Parathyroid adenoma (tissue), 2 donors: ENCODE data around the gene APCS.

Experiments used
- H2AFZ ChIP-seq: fragments of 300-600 bp; sonication (generic); one replicate; pipeline ENCODE4 v1.7.0; 2017; ENCODE audit warnings: antibody characterized with exemption, mild to moderate bottlenecking
- H3K27ac ChIP-seq: fragments of 300-600 bp; sonication (generic); one replicate; pipeline ENCODE4 v1.7.0; 2017
- H3K27me3 ChIP-seq: fragments of 300-600 bp; sonication (generic); one replicate; pipeline ENCODE4 v1.7.0; 2017; ENCODE audit warnings: low read length; ENCODE audit not compliant: control insufficient read depth, insufficient read depth
- H3K36me3 ChIP-seq: fragments of 300-600 bp; sonication (generic); one replicate; pipeline ENCODE4 v1.7.0; 2017; ENCODE audit warnings: low read length; ENCODE audit not compliant: control insufficient read depth, insufficient read depth
- H3K4me1 ChIP-seq: fragments of 300-600 bp; sonication (generic); one replicate; pipeline ENCODE4 v1.7.0; 2017; ENCODE audit warnings: control low read depth
- H3K4me2 ChIP-seq: fragments of 300-600 bp; sonication (generic); one replicate; pipeline ENCODE4 v1.7.0; 2017; ENCODE audit warnings: low read length
- H3K4me3 ChIP-seq: fragments of 300-600 bp; sonication (generic); one replicate; pipeline ENCODE4 v1.7.0; 2017; ENCODE audit warnings: low read depth, low read length
- H3K79me2 ChIP-seq: fragments of 300-600 bp; sonication (generic); one replicate; pipeline ENCODE4 v1.7.0; 2017; ENCODE audit warnings: control low read depth
- H3K9ac ChIP-seq: fragments of 300-600 bp; sonication (generic); one replicate; pipeline ENCODE4 v1.7.0; 2017; ENCODE audit warnings: mild to moderate bottlenecking
- H3K9me3 ChIP-seq: fragments of 300-600 bp; sonication (generic); one replicate; pipeline ENCODE4 v1.7.0; 2017; ENCODE audit warnings: low read length; ENCODE audit not compliant: control insufficient read depth
- TF ChIP-seq, protein P1 (sequence below): fragments of 300-600 bp; sonication (generic); IDR thresholded peaks from one replicate; pipeline ENCODE4 v1.7.0; 2017; ENCODE audit warnings: antibody characterized with exemption, mild to moderate bottlenecking
- donor health status: primary hyperparathyroidism.

The APCS gene

DNA sequence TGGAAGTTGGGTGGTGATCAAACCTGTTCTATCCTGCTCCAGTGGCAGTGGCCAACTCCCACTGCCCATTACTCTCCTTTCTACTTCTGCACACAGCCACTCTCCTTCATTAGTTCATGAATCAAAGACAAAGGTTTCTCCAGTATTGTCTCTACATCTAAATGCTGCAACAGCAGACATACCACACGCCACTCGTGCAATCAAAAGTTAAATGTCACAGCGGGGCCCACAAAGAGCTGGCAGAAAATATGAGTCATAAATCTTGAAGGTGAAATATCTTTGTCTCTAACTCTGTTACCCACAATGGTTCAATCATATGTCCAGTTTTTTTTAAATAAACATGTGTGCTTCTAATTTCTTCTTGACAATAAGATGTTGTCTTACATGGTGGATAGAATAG lies 13.3 kb downstream of the APCS start:
- H3K4me2 ChIP-seq, result no peak overlapping the region
- H3K79me2 ChIP-seq, result no peaks in the 10 kb centered on the region
- no peak overlapping the region for H2AFZ ChIP-seq
- no peaks in the 10 kb centered on the region for H3K36me3 ChIP-seq
- H3K27me3 ChIP-seq, result no peaks in the 10 kb centered on the region
- no peaks in the 10 kb centered on the region for H3K4me1 ChIP-seq
- TF ChIP-seq, protein P1, sequence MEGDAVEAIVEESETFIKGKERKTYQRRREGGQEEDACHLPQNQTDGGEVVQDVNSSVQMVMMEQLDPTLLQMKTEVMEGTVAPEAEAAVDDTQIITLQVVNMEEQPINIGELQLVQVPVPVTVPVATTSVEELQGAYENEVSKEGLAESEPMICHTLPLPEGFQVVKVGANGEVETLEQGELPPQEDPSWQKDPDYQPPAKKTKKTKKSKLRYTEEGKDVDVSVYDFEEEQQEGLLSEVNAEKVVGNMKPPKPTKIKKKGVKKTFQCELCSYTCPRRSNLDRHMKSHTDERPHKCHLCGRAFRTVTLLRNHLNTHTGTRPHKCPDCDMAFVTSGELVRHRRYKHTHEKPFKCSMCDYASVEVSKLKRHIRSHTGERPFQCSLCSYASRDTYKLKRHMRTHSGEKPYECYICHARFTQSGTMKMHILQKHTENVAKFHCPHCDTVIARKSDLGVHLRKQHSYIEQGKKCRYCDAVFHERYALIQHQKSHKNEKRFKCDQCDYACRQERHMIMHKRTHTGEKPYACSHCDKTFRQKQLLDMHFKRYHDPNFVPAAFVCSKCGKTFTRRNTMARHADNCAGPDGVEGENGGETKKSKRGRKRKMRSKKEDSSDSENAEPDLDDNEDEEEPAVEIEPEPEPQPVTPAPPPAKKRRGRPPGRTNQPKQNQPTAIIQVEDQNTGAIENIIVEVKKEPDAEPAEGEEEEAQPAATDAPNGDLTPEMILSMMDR, result no peak
- H3K27ac ChIP-seq, result no peak overlapping the region
- no peak overlapping the region for H3K4me3 ChIP-seq
- no peaks in the 10 kb centered on the region for H3K9me3 ChIP-seq
- no peak overlapping the region for H3K9ac ChIP-seq

DNA sequence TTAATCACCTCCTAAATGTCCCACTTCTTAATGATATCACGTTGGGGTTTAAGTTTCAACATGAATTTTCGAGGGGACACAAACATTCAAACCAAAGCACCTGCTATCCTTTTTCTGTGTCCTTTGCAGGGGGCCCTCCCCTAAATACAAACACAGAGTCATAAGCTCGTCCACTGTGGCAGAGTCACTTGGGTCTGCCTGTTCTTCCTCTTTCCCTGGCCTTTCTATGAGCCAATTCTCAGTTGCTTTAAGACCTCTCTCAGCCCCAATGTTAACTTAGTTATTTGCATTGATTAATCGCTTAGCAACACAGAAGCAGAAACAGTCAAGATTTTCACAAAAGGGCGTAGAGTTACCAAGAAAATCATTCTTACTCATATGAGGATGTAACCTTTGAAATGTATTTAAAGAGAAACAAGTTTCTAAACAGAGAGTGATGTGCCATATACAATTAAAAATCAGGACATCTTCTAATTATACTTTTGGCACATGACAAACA lies 14.9 kb downstream of the APCS start:
- no peaks in the 10 kb centered on the region for H3K36me3 ChIP-seq
- H2AFZ ChIP-seq, result no peak overlapping the region
- no peaks in the 10 kb centered on the region for H3K27me3 ChIP-seq
- H3K27ac ChIP-seq, result no peak overlapping the region
- TF ChIP-seq, protein P1, result no peak
- H3K9me3 ChIP-seq, result no peaks in the 10 kb centered on the region
- H3K79me2 ChIP-seq, result no peaks in the 10 kb centered on the region
- H3K4me2 ChIP-seq, result no peak overlapping the region
- no peaks in the 10 kb centered on the region for H3K4me1 ChIP-seq
- no peak overlapping the region for H3K4me3 ChIP-seq
- no peak overlapping the region for H3K9ac ChIP-seq

DNA sequence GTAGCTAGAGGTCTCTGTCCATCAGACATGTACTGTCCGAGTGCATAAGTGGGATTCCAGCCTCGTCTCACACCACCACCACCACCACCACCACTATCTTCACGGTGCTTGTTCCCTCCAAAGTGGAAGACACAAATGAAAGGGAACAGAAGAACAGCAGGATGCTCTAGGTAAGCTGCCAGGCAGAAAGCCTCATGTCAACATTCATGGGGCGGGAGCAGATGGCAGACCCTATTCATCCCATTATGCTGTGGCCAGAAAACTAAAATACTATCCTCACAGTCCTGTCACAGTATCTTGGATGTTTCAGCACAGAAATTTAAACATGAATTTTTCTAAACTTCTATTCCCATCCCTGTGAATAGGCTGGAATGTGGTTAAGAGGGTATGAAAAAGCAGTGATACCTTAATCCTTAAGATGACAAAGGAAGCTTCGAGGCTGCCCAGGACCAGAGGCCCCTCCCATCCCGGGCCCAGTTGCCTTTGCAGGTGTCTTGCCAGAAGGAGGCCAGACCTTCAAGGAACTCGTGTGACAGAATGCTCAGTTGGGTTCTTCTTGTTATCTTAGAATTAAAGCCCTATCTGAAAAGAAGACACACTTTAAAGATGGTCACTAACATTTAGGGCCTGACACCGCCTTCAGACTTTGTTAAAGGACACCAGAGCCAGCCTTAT lies 24.7 kb downstream of the APCS start:
- no peak overlapping the region for H3K4me3 ChIP-seq
- TF ChIP-seq, protein P1, result no peak

DNA sequence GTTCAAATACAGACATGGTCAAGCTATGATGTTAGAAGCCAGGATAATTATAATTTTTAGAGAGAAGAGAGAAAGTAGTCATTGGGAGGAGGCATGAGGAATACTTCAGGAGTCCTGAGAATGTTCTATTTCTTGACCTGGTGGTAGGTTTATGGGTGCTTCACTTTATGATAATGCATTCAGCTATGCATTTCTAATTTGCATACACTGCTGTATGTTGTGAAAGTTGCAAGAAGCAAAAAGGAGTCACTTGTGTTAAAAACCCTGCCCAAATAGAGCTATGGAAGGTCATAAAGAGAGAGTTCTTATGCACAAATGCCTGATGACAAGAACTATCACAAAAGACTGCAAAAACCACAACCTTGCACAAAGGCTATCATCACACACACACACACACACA lies 45.3 kb downstream of the APCS start:
- no peak overlapping the region for H2AFZ ChIP-seq
- no peak overlapping the region for H3K9ac ChIP-seq
- no peak overlapping the region for H3K27ac ChIP-seq
- TF ChIP-seq, protein P1, result no peak
- no peaks in the 10 kb centered on the region for H3K9me3 ChIP-seq
- H3K4me2 ChIP-seq, result no peak overlapping the region
- H3K79me2 ChIP-seq, result no peaks in the 10 kb centered on the region
- no peaks in the 10 kb centered on the region for H3K4me1 ChIP-seq
- no peak overlapping the region for H3K4me3 ChIP-seq
- H3K36me3 ChIP-seq, result no peaks in the 10 kb centered on the region
- no peaks in the 10 kb centered on the region for H3K27me3 ChIP-seq

More for the DNA sequence above, 24.7 kb downstream of the APCS start:
- Histone ChIP-seq H2AFZ (no peak overlapping the region), H3K4me1 (no peaks in the 10 kb centered on the region), H3K9ac (no peak overlapping the region), H3K27me3 (no peaks in the 10 kb centered on the region), H3K4me2 (no peak overlapping the region), H3K27ac (no peak overlapping the region), H3K36me3 (no peaks in the 10 kb centered on the region), H3K9me3 (no peaks in the 10 kb centered on the region), H3K79me2 (no peaks in the 10 kb centered on the region)
